ENCODE measurements around the gene PPP1R2.
A peak's percentile ranks its signal among the peaks of the same experiment; 100 is the strongest.
"Not testable (repeated sequence)": the region's sequence is repeated elsewhere in the genome, so short reads cannot be mapped to it uniquely, and the experiment has no call there.

PPP1R2 gene

DNA sequence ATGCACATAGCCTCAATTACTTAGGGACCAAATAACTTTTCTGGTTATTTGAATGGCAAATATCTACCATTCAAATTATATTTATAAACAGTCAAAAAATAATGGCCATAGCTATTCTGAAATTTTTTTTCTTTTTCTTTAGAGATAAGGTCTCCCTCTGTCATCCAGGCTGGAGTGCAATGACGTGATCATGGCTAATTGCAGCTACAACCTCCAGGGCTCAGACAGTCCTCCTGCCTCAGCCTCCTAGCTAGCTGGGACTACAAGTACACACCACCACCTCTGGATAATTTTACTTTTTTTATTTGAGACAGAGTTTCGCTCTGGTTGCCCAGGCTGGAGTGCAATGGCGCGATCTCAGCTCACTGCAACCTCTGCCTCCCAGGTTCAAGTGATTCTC, 16.6 kb downstream of the PPP1R2 start:
- DNase-seq (ENCODE audit: low spot score): no peak
- TF ChIP-seq, protein P1, sequence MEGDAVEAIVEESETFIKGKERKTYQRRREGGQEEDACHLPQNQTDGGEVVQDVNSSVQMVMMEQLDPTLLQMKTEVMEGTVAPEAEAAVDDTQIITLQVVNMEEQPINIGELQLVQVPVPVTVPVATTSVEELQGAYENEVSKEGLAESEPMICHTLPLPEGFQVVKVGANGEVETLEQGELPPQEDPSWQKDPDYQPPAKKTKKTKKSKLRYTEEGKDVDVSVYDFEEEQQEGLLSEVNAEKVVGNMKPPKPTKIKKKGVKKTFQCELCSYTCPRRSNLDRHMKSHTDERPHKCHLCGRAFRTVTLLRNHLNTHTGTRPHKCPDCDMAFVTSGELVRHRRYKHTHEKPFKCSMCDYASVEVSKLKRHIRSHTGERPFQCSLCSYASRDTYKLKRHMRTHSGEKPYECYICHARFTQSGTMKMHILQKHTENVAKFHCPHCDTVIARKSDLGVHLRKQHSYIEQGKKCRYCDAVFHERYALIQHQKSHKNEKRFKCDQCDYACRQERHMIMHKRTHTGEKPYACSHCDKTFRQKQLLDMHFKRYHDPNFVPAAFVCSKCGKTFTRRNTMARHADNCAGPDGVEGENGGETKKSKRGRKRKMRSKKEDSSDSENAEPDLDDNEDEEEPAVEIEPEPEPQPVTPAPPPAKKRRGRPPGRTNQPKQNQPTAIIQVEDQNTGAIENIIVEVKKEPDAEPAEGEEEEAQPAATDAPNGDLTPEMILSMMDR (conservative IDR thresholded peaks at IDR 0.05; ENCODE audit: low read depth): no peak
- ChIA-PET CTCF (interaction anchor here (0.5 to 0.7 kb wide), 2 partner anchors 251 to 1876 kb away, joined by 3 to 4 read pairs; no protein-coding TSS in a partner anchor), POLR2A (ENCODE audit: low non-redundant PET) (no interaction called here)
- H3K27ac ChIP-seq: no peak overlapping the region

DNA sequence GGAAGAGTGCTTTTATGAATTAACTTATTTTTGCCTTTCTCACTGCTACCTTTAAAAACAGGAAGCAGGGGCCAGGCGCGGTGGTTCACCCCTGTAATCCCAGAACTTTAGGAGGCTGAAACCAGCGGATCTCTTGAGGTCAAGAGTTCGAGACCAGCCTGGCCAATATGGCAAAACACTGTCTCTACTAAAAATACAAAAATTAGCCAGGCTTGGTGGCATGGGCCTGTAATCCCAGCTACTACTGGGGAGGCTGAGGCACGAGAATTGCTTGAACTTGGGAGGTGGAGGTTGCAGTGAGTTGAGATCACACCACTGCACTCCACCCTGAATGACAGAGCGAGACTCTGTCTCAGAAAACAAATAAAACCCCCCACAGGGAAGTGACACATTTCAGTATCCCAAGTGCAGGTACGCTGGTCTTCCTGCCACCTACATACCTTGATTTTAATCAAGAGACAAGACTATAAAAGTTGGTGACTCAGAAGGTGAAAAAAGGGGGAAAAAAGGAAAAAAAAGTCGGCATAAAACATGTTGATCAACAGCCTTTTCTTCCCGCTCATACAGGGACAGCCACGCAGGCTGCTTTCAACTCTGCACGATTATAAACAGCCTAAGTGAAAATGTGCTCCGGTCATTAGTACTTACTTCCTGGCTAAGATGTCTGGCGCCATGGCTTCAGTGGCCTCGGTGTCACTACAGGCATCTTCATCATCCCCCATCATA, 18.8 kb downstream of the PPP1R2 start:
- CTCF ChIA-PET: interaction anchor here (3.4 kb wide), 1 partner anchor 253 kb away, joined by 33 read pairs; the partner anchor contains the start of gene XXYLT1
- POLR2A ChIA-PET (ENCODE audit: low non-redundant PET): no interaction called here

DNA sequence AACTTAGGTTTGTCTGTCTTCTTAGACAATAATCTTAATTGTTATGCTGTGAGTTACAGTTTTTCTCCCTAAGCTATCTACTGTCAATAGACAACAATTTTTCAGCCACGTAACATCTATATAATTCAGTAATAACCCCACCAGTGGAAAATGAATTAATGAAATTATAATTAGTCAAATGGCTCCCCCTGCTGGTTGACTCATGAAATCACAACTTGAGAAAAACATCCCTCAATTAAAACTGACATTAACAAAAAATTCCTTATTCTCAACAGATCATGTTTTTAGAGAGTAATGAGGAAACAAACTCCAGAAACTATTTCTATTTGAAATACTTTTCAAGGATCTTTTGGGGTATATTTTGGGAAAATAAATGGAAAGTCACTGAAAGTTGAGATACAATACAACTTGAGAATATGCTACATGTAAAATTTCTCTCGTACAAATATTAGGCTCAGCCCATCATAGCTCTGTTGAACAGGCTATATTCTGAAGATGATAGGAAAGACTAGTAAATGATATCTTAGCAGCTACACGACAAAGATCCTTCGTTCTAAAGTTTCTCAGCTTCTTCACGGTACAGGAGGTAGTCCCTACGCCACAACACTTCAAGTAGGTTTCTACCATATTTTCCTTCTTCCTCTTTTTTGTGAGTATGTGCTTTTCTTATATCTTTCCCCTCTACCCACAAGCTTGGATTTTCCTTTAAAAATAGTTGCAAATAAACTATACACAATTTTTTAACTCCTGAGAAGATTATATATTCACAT, 20.7 kb downstream of the PPP1R2 start:
- CTCF ChIA-PET: interaction anchor here (0.6 to 3.4 kb wide), 4 partner anchors 12 to 839 kb away, joined by 3 to 33 read pairs (median 4); partner anchors contain the start of gene XXYLT1
- no peak overlapping the region for H3K27ac ChIP-seq
- TF ChIP-seq, protein P1 (conservative IDR thresholded peaks at IDR 0.05; ENCODE audit: low read depth): peak; percentile 68
- peak; percentile 54 for DNase-seq (ENCODE audit: low spot score)
- POLR2A ChIA-PET (ENCODE audit: low non-redundant PET): no interaction called here

More for the DNA sequence above, 18.8 kb downstream of the PPP1R2 start:
- TF ChIP-seq, protein P1 (conservative IDR thresholded peaks at IDR 0.05; ENCODE audit: low read depth): no peak
- no peak for DNase-seq (ENCODE audit: low spot score)
- no peak overlapping the region for H3K27ac ChIP-seq

DNA sequence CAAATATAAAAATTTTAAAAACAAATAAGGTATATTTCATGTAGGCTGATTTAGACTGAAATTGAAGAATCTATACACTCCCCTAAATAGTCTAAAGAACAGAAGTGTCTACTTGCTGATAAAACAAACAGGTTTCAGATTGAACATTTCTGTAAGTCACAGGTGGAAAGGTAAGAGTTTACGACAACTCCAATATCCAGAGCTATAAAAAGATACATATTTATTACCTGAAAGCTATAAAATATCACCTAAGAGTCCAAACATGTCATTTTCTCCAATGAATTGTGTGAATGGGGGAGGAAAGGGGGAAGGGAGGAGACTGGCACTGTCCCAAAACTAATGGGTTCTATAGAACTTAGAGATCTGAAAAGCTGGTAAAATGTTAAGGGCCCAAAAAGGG, 26.1 kb downstream of the PPP1R2 start:
- ChIA-PET POLR2A (ENCODE audit: low non-redundant PET) (no interaction called here), CTCF (no interaction called here)
- TF ChIP-seq, protein P1 (conservative IDR thresholded peaks at IDR 0.05; ENCODE audit: low read depth): no peak
- H3K27ac ChIP-seq: no peak overlapping the region
- DNase-seq (ENCODE audit: low spot score): no peak

DNA sequence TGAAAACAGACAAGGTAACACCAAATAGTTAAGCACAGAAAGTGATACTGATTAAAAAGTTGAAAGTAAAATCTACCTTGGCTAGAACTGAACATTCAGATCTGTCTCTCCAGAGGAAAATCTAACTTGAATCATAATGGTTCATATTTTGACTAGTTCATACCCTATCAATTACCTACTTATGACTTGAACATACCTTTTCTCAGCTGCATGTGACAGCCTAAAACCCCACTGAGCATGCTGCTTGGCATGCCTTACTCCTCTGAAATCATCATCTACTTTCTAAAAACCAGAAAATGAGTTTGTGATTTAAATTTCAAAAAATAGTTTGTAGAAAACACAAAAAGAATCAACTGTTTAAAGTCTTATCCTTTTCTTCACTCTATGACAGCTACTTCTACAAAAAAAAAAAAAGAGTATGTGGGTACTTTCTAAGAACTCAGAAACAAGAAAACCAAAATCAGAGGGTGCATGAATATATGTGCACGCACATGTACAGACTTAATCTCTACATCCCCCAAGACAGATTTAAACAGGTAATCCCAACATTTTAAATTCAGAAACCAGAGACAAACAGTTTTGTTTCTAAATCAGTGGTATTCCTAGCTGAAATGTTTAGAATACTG, 28.4 kb downstream of the PPP1R2 start:
- CTCF ChIA-PET; H3K27ac ChIP-seq; DNase-seq (ENCODE audit: low spot score); POLR2A ChIA-PET (ENCODE audit: low non-redundant PET): not testable (repeated sequence)

DNA sequence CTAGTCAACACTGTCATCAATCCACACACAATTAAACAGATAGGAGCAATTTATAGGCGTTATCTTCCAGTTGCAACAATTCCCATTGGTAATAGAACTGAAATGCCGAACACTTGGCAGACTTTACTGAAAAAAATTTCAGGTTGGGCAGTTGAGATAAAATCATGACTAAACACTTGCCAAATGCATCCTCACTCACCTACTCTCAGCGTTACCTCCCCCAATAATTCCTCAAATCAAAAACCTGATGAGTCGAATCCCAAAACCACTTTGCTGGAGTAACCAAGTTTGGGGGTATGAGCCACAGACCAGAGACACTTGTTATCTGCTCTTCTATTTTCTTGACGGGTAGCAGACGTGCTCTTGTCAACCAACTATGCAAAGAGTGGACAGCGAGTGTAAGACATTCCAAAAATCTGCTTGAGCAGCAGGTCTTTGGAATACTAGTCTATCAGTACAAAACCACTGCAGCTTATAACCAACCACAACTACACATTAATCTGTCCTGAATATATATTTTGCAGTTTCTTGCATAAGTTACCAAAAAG, 30.3 kb downstream of the PPP1R2 start:
- DNase-seq (ENCODE audit: low spot score): no peak
- ChIA-PET CTCF (interaction anchor here (0.6 kb wide), 1 partner anchor 242 kb away, joined by 3 read pairs; no protein-coding TSS in a partner anchor), POLR2A (ENCODE audit: low non-redundant PET) (no interaction called here)
- H3K27ac ChIP-seq: no peak overlapping the region
- TF ChIP-seq, protein P1 (conservative IDR thresholded peaks at IDR 0.05; ENCODE audit: low read depth): no peak

All from RWPE1 (cell line).